ENCODE results near the gene MYRIP.

MYRIP gene

GRCh38 chr3:39981547-39982184, 172.3 kb downstream of the MYRIP start:
- TF ChIP-seq, protein P1, sequence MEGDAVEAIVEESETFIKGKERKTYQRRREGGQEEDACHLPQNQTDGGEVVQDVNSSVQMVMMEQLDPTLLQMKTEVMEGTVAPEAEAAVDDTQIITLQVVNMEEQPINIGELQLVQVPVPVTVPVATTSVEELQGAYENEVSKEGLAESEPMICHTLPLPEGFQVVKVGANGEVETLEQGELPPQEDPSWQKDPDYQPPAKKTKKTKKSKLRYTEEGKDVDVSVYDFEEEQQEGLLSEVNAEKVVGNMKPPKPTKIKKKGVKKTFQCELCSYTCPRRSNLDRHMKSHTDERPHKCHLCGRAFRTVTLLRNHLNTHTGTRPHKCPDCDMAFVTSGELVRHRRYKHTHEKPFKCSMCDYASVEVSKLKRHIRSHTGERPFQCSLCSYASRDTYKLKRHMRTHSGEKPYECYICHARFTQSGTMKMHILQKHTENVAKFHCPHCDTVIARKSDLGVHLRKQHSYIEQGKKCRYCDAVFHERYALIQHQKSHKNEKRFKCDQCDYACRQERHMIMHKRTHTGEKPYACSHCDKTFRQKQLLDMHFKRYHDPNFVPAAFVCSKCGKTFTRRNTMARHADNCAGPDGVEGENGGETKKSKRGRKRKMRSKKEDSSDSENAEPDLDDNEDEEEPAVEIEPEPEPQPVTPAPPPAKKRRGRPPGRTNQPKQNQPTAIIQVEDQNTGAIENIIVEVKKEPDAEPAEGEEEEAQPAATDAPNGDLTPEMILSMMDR (IDR thresholded peaks at IDR 0.05), result no peak
- H3K36me3 ChIP-seq (ENCODE audit: control insufficient read depth, insufficient read depth, low read length), result no peaks in the 10 kb centered on the region

DNA sequence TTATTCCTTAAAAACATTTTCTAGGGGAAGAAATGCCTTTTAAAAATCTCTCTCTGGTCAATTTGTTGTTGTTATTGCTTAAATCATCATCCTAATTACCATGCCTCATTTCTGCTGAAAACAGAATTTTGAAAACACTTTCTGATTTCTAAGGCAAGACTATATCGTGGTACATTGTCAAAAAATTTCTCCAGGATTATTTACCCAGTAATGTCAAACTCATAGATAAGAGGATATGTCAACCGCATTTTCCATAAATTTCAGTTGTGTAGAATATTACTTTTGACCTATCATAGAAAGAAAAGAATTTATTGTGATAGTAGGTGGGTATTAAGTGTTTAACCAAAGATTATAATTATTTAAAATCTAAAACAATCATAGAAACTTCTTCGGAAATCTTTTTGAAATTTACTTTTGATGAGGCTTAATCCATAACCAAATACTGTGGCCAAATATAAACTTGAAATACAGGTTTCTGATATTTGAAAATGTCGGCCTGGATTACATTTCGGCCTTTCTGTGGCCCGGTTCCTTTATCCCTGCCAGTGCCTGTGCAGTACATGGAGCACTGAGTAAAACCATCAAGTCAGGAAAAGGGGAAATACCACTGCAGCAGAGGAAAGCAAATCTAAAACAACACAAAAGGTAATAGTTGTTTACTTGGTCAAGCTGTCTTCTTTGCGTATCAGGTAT, 173.4 kb downstream of the MYRIP start:
- Histone ChIP-seq H2AFZ (no peak overlapping the region), H3K4me2 (ENCODE audit: low read length) (no peak overlapping the region), H3K27me3 (ENCODE audit: control insufficient read depth, insufficient read depth, low read length) (no peaks in the 10 kb centered on the region), H3K27ac (no peak overlapping the region), H3K79me2 (no peaks in the 10 kb centered on the region), H3K4me1 (no peaks in the 10 kb centered on the region), H3K9ac (no peak overlapping the region), H3K36me3 (ENCODE audit: control insufficient read depth, insufficient read depth, low read length) (no peaks in the 10 kb centered on the region), H3K4me3 (ENCODE audit: low read depth, low read length) (no peak overlapping the region), H3K9me3 (ENCODE audit: control insufficient read depth, low read length) (no peaks in the 10 kb centered on the region)
- TF ChIP-seq, protein P1 (IDR thresholded peaks at IDR 0.05), result no peak

More at GRCh38 chr3:39981547-39982184, 172.3 kb downstream of the MYRIP start:
- H3K9ac ChIP-seq, result no peak overlapping the region
- no peaks in the 10 kb centered on the region for H3K4me1 ChIP-seq
- H3K79me2 ChIP-seq, result no peaks in the 10 kb centered on the region
- H3K4me2 ChIP-seq (ENCODE audit: low read length), result no peak overlapping the region
- H3K27me3 ChIP-seq (ENCODE audit: control insufficient read depth, insufficient read depth, low read length), result no peaks in the 10 kb centered on the region
- no peak overlapping the region for H2AFZ ChIP-seq
- no peak overlapping the region for H3K27ac ChIP-seq
- H3K4me3 ChIP-seq (ENCODE audit: low read depth, low read length), result no peak overlapping the region
- H3K9me3 ChIP-seq (ENCODE audit: control insufficient read depth, low read length), result no peaks in the 10 kb centered on the region

DNA sequence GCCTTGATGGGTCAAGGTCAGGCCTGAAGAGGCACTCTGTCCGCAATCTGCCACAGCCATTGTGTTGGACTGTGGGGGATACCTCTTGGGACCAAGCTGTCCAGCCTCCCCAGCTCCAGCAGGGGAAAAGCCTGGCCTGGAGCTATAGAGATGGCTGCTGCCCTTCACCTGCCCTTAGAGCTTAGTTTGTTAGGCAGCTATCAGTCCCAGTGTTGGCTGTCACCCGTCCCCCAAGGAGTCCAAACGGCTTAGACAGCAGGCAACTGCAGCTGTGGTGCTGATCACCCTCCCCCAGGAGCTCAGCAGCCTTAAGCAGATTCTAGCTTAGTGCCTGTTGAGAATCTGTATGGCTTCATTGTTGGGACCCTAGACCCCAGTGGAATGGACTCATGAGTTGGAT, 180.3 kb downstream of the MYRIP start:
- TF ChIP-seq, protein P1 (IDR thresholded peaks at IDR 0.05), result no peak

DNA sequence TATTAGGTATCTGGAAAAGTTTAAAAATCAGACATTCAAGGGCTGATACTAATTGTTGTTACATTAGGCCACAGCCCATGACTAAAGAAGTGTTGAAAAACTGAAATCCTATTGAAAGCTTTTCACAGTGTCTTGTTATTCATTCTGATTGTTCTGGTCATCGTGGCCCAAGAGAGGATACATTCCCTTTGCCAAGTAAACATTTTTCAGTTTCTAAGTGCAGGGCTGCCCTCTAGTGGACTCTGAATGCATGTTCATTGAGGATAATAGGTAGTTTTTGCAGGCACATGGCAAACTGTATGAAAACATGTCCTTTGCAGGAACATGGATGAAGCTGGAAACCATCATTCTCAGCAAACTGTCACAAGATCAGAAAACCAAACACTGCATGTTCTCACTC, 181.1 kb downstream of the MYRIP start:
- Histone ChIP-seq H3K9ac (no peak overlapping the region), H3K4me1 (no peaks in the 10 kb centered on the region), H3K27ac (no peak overlapping the region), H3K4me2 (ENCODE audit: low read length) (no peak overlapping the region), H3K36me3 (ENCODE audit: control insufficient read depth, insufficient read depth, low read length) (no peaks in the 10 kb centered on the region), H3K27me3 (ENCODE audit: control insufficient read depth, insufficient read depth, low read length) (no peaks in the 10 kb centered on the region), H3K79me2 (peaks cover 2% of the 10 kb centered on the region), H3K4me3 (ENCODE audit: low read depth, low read length) (no peak overlapping the region), H2AFZ (no peak overlapping the region), H3K9me3 (ENCODE audit: control insufficient read depth, low read length) (no peaks in the 10 kb centered on the region)
- TF ChIP-seq, protein P1 (IDR thresholded peaks at IDR 0.05), result peak; percentile 15

More for the DNA sequence above, 180.3 kb downstream of the MYRIP start:
- Histone ChIP-seq H2AFZ (no peak overlapping the region), H3K27me3 (ENCODE audit: control insufficient read depth, insufficient read depth, low read length) (no peaks in the 10 kb centered on the region), H3K27ac (no peak overlapping the region), H3K4me1 (no peaks in the 10 kb centered on the region), H3K79me2 (peaks cover 2% of the 10 kb centered on the region), H3K36me3 (ENCODE audit: control insufficient read depth, insufficient read depth, low read length) (no peaks in the 10 kb centered on the region), H3K4me3 (ENCODE audit: low read depth, low read length) (no peak overlapping the region), H3K4me2 (ENCODE audit: low read length) (no peak overlapping the region), H3K9me3 (ENCODE audit: control insufficient read depth, low read length) (no peaks in the 10 kb centered on the region), H3K9ac (no peak overlapping the region)
